ENCODE measurements around the gene PSME3. TPM values are rescaled to one million over a fixed set of nuclear protein-coding genes. Genes with fewer than 3 reads are reported as not detected.

PSME3 gene
- total RNA-seq (2021; ENCODE audit: unreplicated experiment) (163 TPM), Bru-seq, nascent RNA (percentile 83 among the genes with signal in this experiment), BruChase-seq, experiment 1, labeled RNA remaining after a 6-hour chase (percentile 98 among the genes with signal in this experiment), BruChase-seq, experiment 2, labeled RNA remaining after a 2-hour chase (percentile 94 among the genes with signal in this experiment)
- 66.7 and 75.7 TPM in 2 replicates for polyA plus RNA-seq (2012)
- long read RNA-seq, transcript PSME3-210 (11 exons, 998 nt) = major isoform, 179 of 237 reads
- long read RNA-seq, partial matches to known transcripts = 6 of 237 reads
- long read RNA-seq, other reads (novel, unspliced or antisense) = 50 of 237 reads

DNA sequence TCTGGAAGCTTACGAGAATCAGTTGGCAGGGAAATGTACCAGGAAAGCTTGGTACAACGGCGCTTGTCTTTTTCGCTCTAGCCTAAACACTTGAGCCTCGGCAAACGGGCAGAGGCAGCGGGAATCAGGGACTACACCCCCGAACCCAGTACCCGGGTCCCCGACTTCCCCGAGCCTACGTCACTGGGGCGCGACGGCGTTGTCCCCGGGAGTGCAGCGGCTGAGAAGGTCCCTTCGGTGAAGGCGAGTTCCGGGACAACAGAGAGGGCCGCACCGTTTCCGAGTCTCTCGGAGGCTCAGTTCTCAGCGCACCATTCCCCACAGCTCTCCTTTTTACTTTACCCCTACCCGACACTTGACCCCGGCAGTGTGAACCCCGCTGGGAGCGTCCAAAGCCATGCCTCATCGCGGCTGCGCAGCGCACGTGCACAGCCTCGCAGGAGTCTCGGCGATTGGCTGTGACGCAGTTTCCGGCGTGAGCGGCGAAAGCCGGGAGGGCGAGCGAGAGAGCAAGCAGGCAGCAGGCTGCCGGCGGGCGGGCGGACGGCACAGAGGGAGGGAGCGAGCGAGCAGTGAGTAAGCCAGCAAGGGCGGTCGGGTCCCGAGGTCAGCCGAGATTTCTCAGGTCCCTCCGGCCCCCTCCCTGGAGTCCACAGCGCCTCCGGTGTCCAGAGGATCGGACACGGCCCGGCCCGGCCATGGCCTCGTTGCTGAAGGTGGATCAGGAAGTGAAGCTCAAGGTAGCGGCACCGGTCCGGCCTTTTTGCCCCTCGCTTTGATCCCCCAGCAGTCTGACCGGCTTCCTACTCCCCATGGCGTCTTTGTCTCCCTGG is at the start of gene PSME3:
Gene PSME3 (plus strand): TSS at position 464 of the 833 bp plus-strand sequence. CDS start 235 bp downstream, at position 699.
- ATAC-seq (peak; percentile 89), DNase-seq (ENCODE audit: low read depth, low spot score) (peak; percentile 82)
- H3K9me2 ChIP-seq (ENCODE audit: insufficient read depth) = no peaks in the 10 kb centered on the region
- POLR2A ChIA-PET = interaction anchor here (0.5 to 1.8 kb wide), 3 partner anchors 9 to 107 kb away, joined by 3 to 7 read pairs (median 3); partner anchors contain the start of gene BECN1
- H3K9ac ChIP-seq (ENCODE audit: low read length) = peak within 1 kb of the TSS; percentile 98
- BruUV-seq (replicated peaks) = TSS peak; percentile 79
- intact Hi-C loops (cut with micrococcal nuclease) = no loop called here
- H3K4me3 ChIP-seq (replicated peaks in 1 of 2; ENCODE audit: low read depth in 1 of 2, low read length in 2 of 2) = peak within 1 kb of the TSS; percentile 89 to 93
- peaks cover 48% of the 10 kb centered on the region for H3K79me2 ChIP-seq (ENCODE audit: insufficient read depth, low read length)
- H2AFZ ChIP-seq (ENCODE audit: low read depth, low read length, poor library complexity, severe bottlenecking) = peak within 1 kb of the TSS; percentile 60
- TF ChIP-seq SIN3A (IDR thresholded peaks at IDR 0.05; ENCODE audit: low read depth) (peak; percentile 95), ZFX (IDR thresholded peaks at IDR 0.05) (peak; percentile 77; the same call in 1 of the 2 replicates), EZH2 (IDR thresholded peaks at IDR 0.05) (no peak), YY1 (IDR thresholded peaks at IDR 0.05; ENCODE audit: extremely low read depth, insufficient replicate concordance, low read depth, low read length) (peak; percentile 3), REST (IDR thresholded peaks at IDR 0.05; ENCODE audit: low read depth) (no peak), TCF7L2 (IDR thresholded peaks at IDR 0.05; ENCODE audit: borderline replicate concordance, extremely low read depth, insufficient read depth, insufficient read length) (peak; percentile 62), POLR2AphosphoS5 (IDR thresholded peaks at IDR 0.05; ENCODE audit: low read depth, low read length) (peak; percentile 93), MAX (IDR thresholded peaks at IDR 0.05) (peak; percentile 100), JUND (IDR thresholded peaks at IDR 0.05) (no peak), POLR2A (IDR thresholded peaks at IDR 0.05; ENCODE audit: borderline replicate concordance, extremely low read depth, insufficient read depth, insufficient read length) (peak; percentile 70), SRF (IDR thresholded peaks at IDR 0.05; ENCODE audit: low read depth) (peak; percentile 90), ELF1 (IDR thresholded peaks at IDR 0.05; ENCODE audit: borderline replicate concordance, low read depth) (peak; percentile 70), SP1 (IDR thresholded peaks at IDR 0.05; ENCODE audit: low read depth) (peak; percentile 45; the same call in 1 of the 2 replicates)
- H3K4me2 ChIP-seq (ENCODE audit: low read length) = peak within 1 kb of the TSS; percentile 92
- H3K9me3 ChIP-seq (ENCODE audit: control insufficient read depth in 1 of 2, insufficient read depth in 1 of 2, low read depth in 1 of 2, low read length in 2 of 2) = no peaks in the 10 kb centered on the region
- peaks cover 12 to 19% of the 10 kb centered on the region in 2 experiments; a peak in 3 of 4 replicates for H3K4me1 ChIP-seq (ENCODE audit: control insufficient read depth in 1 of 2, insufficient read depth in 2 of 2, low read length in 2 of 2)
- RAD21 ChIA-PET (ENCODE audit: low non-redundant PET in 1 of 2, low total read pairs in 2 of 2, uncharacterized antibody in 2 of 2, unreplicated experiment in 2 of 2) = no interaction called here
- no peaks in the 10 kb centered on the region for H4K20me1 ChIP-seq (ENCODE audit: insufficient read depth)
- peaks cover 9 to 26% of the 10 kb centered on the region in 2 experiments; a peak in 3 of 4 replicates for H3K36me3 ChIP-seq (ENCODE audit: control insufficient read depth in 1 of 2, insufficient read depth in 2 of 2, low read length in 2 of 2)
- CTCF ChIA-PET = interaction anchor here (1.0 to 1.9 kb wide), 3 partner anchors 8 to 10 kb away, joined by 3 to 6 read pairs (median 3); partner anchors contain the start of gene BECN1
- H3K27ac ChIP-seq (ENCODE audit: low read depth, low read length) = peak within 1 kb of the TSS; percentile 80
- H3K27me3 ChIP-seq (ENCODE audit: insufficient read depth, low read length) = no peaks in the 10 kb centered on the region
